Measurements from ENCODE around the gene MCM3AP. TPM values are rescaled to one million over a fixed set of nuclear protein-coding genes. Genes with fewer than 3 reads are reported as not detected.

The MCM3AP gene
- total RNA-seq, result 100 to 1,000 TPM in 2 of 4 donors, 10 to 100 TPM in 2; 55.3 to 170 (median 95.2) TPM

DNA sequence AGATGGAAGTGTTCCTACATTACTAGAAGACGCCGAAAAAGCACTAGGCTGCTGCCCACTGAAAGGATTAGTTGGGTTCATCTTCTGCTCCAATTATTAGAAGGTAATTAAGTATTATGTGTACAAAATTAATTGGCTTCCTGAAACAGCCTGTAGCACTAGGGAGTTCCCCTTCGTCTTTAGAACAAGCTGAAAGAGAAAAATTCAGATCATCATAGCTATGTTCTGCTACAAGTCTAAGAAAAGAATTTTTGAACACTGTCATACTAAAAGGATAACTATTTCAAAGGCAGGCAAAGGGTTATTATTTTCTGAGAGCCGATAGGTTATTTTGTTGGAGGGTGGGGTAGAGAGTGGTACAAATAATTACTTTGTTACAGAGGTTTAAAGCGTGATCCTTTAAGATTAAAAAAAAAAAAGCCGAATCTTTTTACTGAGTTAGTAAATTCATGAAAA is at the start of gene MCM3AP:
Gene MCM3AP (minus strand): TSS at position 406 of the 456 bp plus-strand sequence. CDS start 325 bp downstream, at position 81.
- TF ChIP-seq, protein P1, sequence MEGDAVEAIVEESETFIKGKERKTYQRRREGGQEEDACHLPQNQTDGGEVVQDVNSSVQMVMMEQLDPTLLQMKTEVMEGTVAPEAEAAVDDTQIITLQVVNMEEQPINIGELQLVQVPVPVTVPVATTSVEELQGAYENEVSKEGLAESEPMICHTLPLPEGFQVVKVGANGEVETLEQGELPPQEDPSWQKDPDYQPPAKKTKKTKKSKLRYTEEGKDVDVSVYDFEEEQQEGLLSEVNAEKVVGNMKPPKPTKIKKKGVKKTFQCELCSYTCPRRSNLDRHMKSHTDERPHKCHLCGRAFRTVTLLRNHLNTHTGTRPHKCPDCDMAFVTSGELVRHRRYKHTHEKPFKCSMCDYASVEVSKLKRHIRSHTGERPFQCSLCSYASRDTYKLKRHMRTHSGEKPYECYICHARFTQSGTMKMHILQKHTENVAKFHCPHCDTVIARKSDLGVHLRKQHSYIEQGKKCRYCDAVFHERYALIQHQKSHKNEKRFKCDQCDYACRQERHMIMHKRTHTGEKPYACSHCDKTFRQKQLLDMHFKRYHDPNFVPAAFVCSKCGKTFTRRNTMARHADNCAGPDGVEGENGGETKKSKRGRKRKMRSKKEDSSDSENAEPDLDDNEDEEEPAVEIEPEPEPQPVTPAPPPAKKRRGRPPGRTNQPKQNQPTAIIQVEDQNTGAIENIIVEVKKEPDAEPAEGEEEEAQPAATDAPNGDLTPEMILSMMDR (IDR thresholded peaks at IDR 0.05; ENCODE audit: low read depth), result no peak

DNA sequence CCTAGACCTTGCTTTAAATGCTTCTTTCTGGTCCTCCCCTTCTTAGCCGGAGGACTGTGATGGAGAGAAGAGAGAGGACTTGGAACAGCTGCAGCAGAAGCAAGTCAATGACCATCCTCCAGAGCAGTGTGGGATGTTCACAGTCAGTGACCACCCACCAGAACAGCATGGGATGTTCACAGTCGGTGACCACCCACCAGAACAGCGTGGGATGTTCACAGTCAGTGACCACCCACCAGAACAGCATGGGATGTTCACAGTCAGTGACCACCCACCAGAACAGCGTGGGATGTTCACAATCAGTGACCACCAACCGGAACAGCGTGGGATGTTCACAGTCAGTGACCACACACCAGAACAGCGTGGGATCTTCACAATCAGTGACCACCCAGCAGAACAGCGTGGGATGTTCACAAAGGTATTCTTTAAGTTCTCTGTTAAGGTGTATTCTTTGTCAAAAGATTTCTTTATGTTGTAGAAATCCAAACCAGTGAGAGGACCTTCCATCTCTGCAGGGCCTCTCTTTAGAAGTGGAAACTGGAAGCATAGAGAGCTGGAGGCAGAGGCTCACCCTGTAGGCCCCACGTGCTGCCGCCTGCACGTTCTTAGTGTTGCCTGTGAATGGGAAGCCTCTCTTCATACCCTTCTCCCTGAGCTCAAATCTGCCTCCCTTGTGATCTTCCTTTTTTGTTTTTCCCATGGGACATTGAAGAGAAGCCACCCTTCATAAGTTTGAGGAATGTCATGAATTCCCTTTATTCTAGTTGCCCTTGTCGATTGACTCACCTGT is 49.1 kb upstream of the MCM3AP start:
- TF ChIP-seq, protein P1 (IDR thresholded peaks at IDR 0.05; ENCODE audit: low read depth), result no peak

DNA sequence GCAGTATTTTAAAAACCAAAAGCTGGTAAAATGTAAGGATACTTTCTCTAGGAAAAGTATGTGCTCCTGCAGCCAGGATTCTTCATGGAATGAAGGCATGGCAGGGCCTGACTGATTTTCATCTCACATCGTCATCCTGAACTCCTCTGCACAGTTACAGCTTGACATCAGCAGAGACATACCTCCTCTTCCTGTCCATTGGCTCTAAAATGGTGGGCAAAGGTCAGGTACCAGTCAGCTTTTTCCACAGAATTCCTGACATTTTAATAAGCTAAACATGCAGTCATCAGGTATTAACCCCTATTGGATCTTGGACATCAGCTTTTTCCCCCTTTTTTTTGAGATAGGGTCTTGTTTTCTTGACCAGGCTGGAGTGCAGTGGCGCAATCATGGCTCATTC is 44.4 kb upstream of the MCM3AP start:
- TF ChIP-seq, protein P1 (IDR thresholded peaks at IDR 0.05; ENCODE audit: low read depth), result no peak

DNA sequence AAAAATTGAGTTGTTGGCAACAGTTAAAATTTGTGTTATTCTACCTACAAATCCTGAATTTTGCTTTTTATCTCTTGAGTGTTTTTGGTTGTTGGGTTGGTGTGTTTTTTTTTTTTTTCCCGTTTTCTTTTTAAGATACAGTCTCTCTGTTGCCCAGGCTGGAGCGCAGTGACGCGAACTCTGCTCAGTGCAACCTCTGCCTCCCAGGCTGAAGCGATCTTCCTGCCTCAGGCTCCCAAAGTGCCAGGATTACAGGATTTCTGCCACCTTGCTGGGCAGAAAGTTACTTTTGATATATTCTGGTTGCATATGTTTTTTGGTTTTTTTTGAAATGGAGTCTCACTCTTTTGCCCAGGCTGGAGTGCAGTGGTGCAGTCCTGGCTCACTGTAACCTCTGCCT is 42.7 kb upstream of the MCM3AP start:
- TF ChIP-seq, protein P1 (IDR thresholded peaks at IDR 0.05; ENCODE audit: low read depth), result no peak

DNA sequence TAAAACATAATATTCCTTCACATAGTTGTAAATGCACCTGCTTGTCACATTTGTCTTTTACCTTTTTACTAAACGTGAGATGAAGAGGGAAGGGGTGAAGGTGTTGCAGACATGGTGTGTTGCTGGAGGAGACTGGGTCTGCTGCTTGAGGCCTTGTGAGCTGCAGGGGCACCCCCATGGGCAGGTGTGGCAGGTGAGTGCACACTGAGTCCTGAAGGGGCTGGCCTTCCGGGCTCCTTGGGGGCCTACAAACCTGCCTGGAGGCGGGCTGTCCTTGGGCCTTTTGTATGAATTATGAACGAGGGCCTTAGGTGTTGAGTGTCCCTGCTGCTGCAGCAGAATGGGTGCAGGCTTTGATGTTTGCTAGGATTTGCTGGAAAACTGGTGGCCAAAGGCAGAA is 42.3 kb upstream of the MCM3AP start:
- TF ChIP-seq, protein P1 (IDR thresholded peaks at IDR 0.05; ENCODE audit: low read depth), result no peak

DNA sequence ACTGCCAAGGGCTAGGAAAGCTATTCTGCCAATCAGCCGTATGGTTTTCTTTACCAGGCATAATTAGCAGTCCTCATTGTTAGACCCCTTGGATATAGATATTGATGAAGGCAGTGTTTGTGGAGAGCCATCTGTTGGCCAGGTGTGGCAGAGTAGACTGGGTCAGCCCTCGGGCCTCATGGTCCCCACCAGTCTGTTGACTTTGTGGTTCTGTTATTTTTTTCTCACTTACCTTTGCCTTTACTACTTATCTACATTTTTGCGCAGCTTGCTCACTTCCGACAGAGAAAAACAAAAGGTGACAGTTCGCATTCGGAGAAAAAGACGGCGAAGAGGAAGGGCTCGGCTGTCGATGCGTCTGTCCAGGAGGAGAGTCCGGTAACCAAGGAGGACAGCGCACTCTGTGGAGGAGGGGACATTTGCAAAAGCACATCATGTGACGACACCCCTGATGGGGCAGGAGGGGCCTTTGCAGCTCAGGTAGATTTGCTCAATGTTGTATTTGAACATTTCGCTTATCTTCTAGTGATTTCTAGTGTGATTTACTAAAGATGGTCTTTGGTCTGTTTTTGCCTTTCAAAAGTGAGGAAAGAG is 40.8 kb upstream of the MCM3AP start:
- TF ChIP-seq, protein P1 (IDR thresholded peaks at IDR 0.05; ENCODE audit: low read depth), result no peak
